Aorta (tissue), 5 donors: ENCODE results near the gene VAMP8. TPM values are rescaled to one million over a fixed set of nuclear protein-coding genes. Genes with fewer than 3 reads are reported as not detected.

Experiments
- ATAC-seq: fragments of 200-7000 bp; cut with Tn5 transposase; one replicate; pipeline ENCODE4 v1.9.1; 2022; ENCODE audit warnings: moderate library complexity; ENCODE audit not compliant: low FRiP score
- DNase-seq, 2 donors: peaks; one replicate each; pipeline ENCODE4 v3.0.0-alpha.2; 2020
- H3K27ac ChIP-seq, 2 donors: one replicate each; pipeline ENCODE4 v1.5.1; 2013; ENCODE audit warnings: low read length in 2 of 2, mild to moderate bottlenecking in 2 of 2, moderate library complexity in 2 of 2, control low read depth in 1 of 2, inconsistent platforms in 1 of 2, low read depth in 1 of 2
- H3K27me3 ChIP-seq, 2 donors: one replicate each; pipeline ENCODE4 v1.6.1; 2013; ENCODE audit warnings: control low read depth in 1 of 2, low read length in 1 of 2, mild to moderate bottlenecking in 1 of 2, moderate library complexity in 1 of 2; ENCODE audit not compliant: insufficient read depth in 2 of 2, control insufficient read depth in 1 of 2
- H3K36me3 ChIP-seq, 2 donors: one replicate each; pipeline ENCODE4 v1.6.1; 2013; ENCODE audit warnings: control low read depth in 1 of 2, low read length in 1 of 2, mild to moderate bottlenecking in 1 of 2; ENCODE audit not compliant: insufficient read depth in 2 of 2, control insufficient read depth in 1 of 2
- H3K4me1 ChIP-seq, 2 donors: one replicate each; pipeline ENCODE4 v1.6.1; 2013; ENCODE audit warnings: low read length in 2 of 2, control low read depth in 1 of 2, mild to moderate bottlenecking in 1 of 2, moderate library complexity in 1 of 2; ENCODE audit not compliant: insufficient read depth in 2 of 2, control insufficient read depth in 1 of 2
- H3K4me3 ChIP-seq, 2 donors: one replicate each; pipeline ENCODE4 v1.5.1; 2013; ENCODE audit warnings: low read length in 2 of 2, control low read depth in 1 of 2, mild to moderate bottlenecking in 1 of 2
- H3K9me3 ChIP-seq: one replicate; pipeline ENCODE4 v1.6.1; 2013; ENCODE audit warnings: mild to moderate bottlenecking, low read length; ENCODE audit not compliant: control insufficient read depth
- WGBS, 2 donors: extraction: QIAGEN DNeasy Blood & Tissue Kit; methylation state at CpG; one replicate each; pipeline ENCODE4 v1.1.7; 2013; 5-methylcytosine and 5-hydroxymethylcytosine counted together
- intact Hi-C, 2 donors: fragments of 100-400 bp; cut with DNase I; formaldehyde crosslinking; loops; one replicate each; pipeline versions ENCODE4 v1.14.2 to v1.15.0; 2022
- polyA plus RNA-seq, 2 donors: library from polyadenylated mRNA; stranded (reverse); fragments of 200-250 nt; gene quantifications; one replicate each; pipeline ENCODE4 v1.2.3, GENCODE V29; 2013
- total RNA-seq, 2 donors: library from RNA; stranded (reverse); fragmentation: NEBNext Ultra II Directional; extraction: Animal tissue kit (Norgen Biotek cat#: 25700); gene quantifications; one replicate each; pipeline ENCODE4 v1.2.1, GENCODE V29; 2021
- donor health status: healthy with polysubstance abuse.
- donor health status: Bipolar disorder and iron deficiency.
- donor health status: DM: no; HTN: no; CAD: no.
- donor health status: DM: no; HTN: no; CAD: no.
- donor health status: DM: yes; HTN: yes; CAD: no.

VAMP8 gene
- total and polyA plus RNA-seq, 4 donors: 23.9 to 256 (median 42.0) TPM

DNA sequence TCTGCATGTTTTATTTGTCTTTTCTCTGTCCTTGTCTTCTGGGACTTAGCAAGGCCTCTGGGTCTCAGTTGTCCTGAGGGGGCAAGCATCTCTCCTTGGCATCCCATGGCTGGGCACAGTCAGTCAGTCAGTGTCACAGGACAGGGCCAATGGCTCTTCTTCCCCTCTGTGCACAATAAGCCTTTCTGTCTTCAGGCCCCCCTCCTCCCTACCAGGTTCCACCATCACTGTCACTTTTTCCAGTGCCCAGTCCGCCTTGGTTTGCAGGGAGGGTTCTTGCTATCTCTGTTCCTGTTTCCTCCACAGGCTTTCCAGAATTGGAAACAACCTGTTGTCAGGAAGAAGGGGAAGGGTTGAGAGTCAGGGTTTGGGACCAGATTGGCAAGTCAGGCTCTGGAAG, 5.1 kb downstream of the VAMP8 start:
- Histone ChIP-seq H3K4me1 (no peaks in the 10 kb centered on the region), H3K9me3 (no peaks in the 10 kb centered on the region), H3K27ac (no peak overlapping the region), H3K36me3 (no peaks in the 10 kb centered on the region), H3K27me3 (no peaks in the 10 kb centered on the region), H3K4me3 (no peak overlapping the region)
- DNase-seq (no peak), ATAC-seq (no peak)
- WGBS, 2 donors: 91 to 95% methylated on average over 1 of the region's 1 CpG
- intact Hi-C loops: no loop called here

DNA sequence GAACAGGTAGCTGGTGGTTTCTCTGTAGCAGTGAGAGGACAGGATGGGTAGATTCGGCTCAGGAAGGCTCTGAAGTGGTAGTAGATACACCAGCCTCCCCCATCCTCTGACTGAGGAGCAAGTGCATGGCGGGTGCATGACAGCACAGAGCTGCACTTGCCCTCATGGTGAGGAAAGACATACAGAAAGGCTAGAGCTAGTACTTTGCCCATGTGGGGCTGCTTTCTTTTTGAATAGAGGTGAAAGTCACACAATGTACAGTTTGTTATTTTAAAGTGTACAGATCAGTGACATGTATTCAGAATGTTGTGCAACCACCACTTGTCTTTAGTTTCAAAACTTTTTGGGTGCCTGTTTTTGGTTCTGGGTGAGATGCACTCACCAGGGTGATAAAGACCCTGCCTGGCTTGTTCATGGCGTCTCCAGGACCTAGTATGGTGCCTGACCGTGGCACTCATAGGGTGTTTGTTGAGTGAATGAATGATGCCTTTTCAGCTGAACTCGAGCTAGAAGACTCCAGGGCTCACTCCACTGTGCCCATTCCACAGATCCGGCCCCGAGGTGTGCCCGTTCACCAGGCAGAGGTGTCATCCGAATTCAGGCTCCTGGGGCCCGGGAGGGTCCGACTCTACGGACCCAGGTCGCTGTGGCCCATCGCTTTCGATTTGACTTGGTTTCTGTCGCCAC, 6.4 kb downstream of the VAMP8 start:
- H3K36me3 ChIP-seq: no peaks in the 10 kb centered on the region
- ATAC-seq (no peak), DNase-seq (peak in 1 of 2 donors; percentile 61)
- WGBS, 2 donors: 22 to 24% methylated on average over 16 of the region's 16 CpGs
- peak overlapping the region; percentile 36 to 63 for H3K4me3 ChIP-seq
- no peaks in the 10 kb centered on the region for H3K9me3 ChIP-seq
- peak overlapping the region in 1 of 2 donors; percentile 60 for H3K27ac ChIP-seq
- H3K27me3 ChIP-seq: no peaks in the 10 kb centered on the region
- intact Hi-C loops: no loop called here
- no peaks in the 10 kb centered on the region for H3K4me1 ChIP-seq

DNA sequence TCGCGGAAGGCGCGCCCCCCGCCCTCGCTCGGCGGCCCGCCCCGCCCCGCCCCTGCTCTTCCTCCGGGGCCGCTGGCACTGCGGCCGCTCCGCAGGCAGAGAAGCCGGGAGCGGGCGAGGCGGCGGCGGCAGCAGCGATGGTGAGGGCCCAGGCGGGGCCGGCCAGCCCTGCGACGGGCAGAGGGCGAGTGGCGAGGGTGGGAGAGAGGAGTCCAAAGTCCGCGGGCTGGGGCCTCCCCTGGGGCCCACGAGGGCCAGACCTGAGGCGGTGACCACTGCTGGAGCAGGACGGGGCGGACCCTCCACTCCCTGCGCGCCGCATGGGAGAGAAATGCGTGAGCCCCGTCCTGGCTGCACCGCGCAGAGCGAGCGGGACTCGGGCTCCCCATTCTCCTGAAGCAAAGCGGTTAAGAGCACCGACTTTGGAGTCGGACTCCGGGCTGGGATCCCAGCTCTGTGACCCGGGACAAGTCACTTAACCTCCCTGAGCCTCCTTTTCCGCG, 7.0 kb downstream of the VAMP8 start, which contains the start of gene VAMP5:
TSS of gene VAMP5 (plus strand) at position 78 of the 503 bp plus-strand sequence. CDS start at position 138, 60 bp downstream.
- 0 to 1% methylated on average over 42 to 52 of the region's 52 CpGs for WGBS, 2 donors
- peak; percentile 65 to 82 for DNase-seq
- no peaks in the 10 kb centered on the region for H3K27me3 ChIP-seq
- H3K36me3 ChIP-seq: no peaks in the 10 kb centered on the region
- ATAC-seq: peak; percentile 79
- intact Hi-C loops: no loop called here
- H3K27ac ChIP-seq: peak within 1 kb of the TSS; percentile 24 to 87
- peak within 1 kb of the TSS; percentile 36 to 63 for H3K4me3 ChIP-seq
- no peaks in the 10 kb centered on the region for H3K4me1 ChIP-seq
- H3K9me3 ChIP-seq: no peaks in the 10 kb centered on the region

DNA sequence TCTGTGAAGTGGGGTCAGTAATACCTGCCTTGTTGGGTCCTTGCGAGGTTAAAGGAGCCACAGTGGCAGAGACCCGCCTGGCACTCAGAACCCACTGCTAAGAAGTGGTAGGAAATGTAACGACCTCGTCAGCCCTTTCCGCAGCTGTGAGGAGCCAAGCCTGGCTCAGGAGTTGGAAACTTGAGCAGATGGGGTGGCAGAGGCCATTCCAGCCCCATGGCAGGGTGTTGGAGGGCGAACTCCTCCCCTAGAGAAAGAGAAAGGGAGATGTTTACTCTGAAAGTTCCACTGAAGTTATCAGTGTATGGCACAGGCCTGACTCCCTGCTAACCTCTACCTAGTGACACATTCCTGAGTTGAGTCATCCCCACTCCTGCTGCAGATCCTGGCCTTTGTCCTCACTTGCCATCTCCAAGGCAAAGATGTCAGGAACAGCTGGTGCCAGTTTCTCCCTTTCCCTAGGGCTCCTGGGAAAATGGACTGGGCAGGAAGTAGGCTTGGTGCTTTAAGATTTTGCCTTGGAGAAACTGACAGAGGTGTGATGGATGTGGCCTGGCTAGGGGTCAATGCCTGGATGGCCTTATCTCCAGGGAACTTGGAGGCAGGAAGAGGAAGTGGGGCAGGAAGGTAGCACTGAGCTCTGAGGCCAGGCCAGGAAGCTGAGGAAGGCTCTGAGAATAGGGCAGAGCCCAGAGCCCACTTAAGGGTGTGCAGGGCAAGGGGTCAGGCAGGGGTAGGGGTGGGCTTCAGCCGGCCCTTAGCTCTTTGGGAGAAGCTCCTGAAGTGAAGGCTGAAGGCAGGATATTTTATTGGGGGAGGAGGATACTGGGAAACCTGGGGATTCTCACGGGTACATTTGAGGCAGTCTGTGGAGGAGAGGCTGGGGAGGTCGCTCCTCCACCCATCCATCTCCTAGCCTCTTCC, 7.7 kb downstream of the VAMP8 start:
- DNase-seq: peak in 1 of 2 donors; percentile 60
- Histone ChIP-seq H3K27me3 (no peaks in the 10 kb centered on the region), H3K27ac (peak overlapping the region; percentile 24 to 87), H3K4me3 (peak overlapping the region in 1 of 2 donors; percentile 36), H3K9me3 (no peaks in the 10 kb centered on the region), H3K4me1 (no peaks in the 10 kb centered on the region), H3K36me3 (no peaks in the 10 kb centered on the region)
- intact Hi-C loops: no loop called here
- peak; percentile 61 for ATAC-seq
- WGBS, 2 donors: 5 to 15% methylated on average over 8 to 9 of the region's 9 CpGs

DNA sequence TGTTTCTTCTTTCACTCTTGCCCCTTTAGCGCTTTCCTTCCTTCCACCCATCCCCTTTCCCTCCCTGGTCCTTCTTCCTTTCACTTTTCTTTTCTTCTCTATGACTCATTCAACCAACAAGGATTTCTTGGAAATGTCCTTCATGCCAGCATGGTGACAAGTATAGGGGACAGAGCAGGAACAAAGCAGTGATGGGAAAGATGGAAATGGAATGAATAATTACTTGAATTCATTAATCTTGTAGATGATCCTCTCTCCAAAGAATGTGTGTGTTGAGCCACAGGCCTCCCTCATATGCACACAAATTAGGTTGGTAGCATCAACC, 8.4 kb downstream of the VAMP8 start:
- peaks cover 0 to 1% of the 10 kb centered on the region in 2 donors for H3K4me1 ChIP-seq
- 17 to 63% methylated on average over 1 of the region's 1 CpG for WGBS, 2 donors
- H3K27ac ChIP-seq: peak overlapping the region in 1 of 2 donors; percentile 87
- DNase-seq (no peak), ATAC-seq (no peak)
- no peaks in the 10 kb centered on the region for H3K27me3 ChIP-seq
- no peaks in the 10 kb centered on the region for H3K9me3 ChIP-seq
- intact Hi-C loops: no loop called here
- no peaks in the 10 kb centered on the region for H3K36me3 ChIP-seq
- no peak overlapping the region for H3K4me3 ChIP-seq

DNA sequence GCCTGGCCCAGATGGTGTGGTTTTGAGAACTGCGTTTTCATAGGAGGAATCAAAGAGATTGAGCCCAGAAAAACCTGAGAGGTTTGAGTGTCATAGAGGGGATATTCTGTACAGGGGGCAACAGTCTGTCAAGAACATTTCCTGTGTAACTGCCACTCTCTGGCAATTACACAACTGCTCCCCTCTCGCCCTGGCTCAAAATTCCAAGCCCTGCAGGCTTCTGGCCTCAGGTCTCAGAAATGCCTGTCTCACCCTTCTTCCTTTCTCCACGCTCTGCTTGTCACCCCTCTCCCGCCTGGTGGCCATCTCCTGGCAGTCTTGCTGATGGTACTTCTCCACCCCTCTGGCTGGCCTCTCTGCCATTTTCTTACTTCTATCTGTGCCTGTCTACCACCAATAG, 10.8 kb downstream of the VAMP8 start:
- ATAC-seq (no peak), DNase-seq (no peak)
- H3K27me3 ChIP-seq: no peaks in the 10 kb centered on the region
- H3K36me3 ChIP-seq: no peaks in the 10 kb centered on the region
- 30 to 36% methylated on average over 4 of the region's 4 CpGs for WGBS, 2 donors
- no peaks in the 10 kb centered on the region for H3K9me3 ChIP-seq
- H3K4me3 ChIP-seq: no peak overlapping the region
- peak overlapping the region in 1 of 2 donors; percentile 16 for H3K27ac ChIP-seq
- intact Hi-C loops: no loop called here
- H3K4me1 ChIP-seq: peaks cover 0 to 3% of the 10 kb centered on the region in 2 donors

DNA sequence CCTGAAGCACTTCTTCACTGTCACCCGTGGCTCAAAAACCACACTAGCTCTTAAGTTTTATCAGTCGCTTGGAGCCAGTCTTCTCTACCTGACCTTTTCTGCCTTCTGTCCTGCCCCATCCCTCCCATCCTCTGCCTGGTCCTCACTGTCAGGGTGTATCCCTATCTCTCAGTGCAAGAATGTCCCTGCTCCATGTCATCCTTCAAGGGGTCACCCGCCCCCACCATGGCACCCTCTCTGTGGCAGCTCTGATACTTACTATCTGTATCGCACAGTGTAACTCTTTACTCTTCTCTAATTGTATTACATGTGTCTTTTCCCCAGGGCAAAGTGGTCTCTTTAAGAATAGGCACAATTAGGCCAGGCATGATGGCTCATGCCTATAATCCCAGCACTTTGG, 11.3 kb downstream of the VAMP8 start:
- intact Hi-C loops: no loop called here
- ATAC-seq (no peak), DNase-seq (no peak)
- no peaks in the 10 kb centered on the region for H3K36me3 ChIP-seq
- H3K9me3 ChIP-seq: no peaks in the 10 kb centered on the region
- H3K27ac ChIP-seq: peak overlapping the region; percentile 16 to 72
- peaks cover 0 to 3% of the 10 kb centered on the region in 2 donors for H3K4me1 ChIP-seq
- H3K27me3 ChIP-seq: no peaks in the 10 kb centered on the region
- no peak overlapping the region for H3K4me3 ChIP-seq
- 68 to 69% methylated on average over 4 of the region's 4 CpGs for WGBS, 2 donors

DNA sequence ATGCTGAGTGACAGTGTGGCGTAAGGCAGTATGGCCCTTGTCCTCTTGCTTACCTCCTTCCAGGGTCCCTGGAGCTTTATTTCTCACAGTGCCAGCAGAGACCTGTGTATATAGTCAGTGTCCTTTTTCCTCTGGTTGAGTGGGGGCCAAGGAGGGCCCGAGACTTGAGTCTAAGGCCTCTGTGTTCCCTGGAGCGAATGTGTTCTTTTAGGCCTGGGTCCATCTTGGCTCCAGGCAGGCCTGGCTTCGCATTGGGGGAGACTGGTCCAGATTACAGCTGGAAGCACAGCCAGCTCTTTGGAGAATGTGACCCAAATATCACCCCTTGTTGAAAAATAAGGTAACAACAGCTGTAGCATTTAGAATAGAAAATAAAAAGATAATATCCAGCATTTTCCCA, 11.8 kb downstream of the VAMP8 start:
- H3K4me3 ChIP-seq: no peak overlapping the region
- H3K27me3 ChIP-seq: no peaks in the 10 kb centered on the region
- H3K9me3 ChIP-seq: no peaks in the 10 kb centered on the region
- 9 to 14% methylated on average over 4 of the region's 4 CpGs for WGBS, 2 donors
- no peaks in the 10 kb centered on the region for H3K36me3 ChIP-seq
- DNase-seq: no peak
- ATAC-seq: no peak
- H3K27ac ChIP-seq: peak overlapping the region in 1 of 2 donors; percentile 72
- intact Hi-C loops: no loop called here
- H3K4me1 ChIP-seq: peaks cover 0 to 3% of the 10 kb centered on the region in 2 donors
